NCI-H187 (cell line): ENCODE measurements around the gene CTRB2.
"Not testable (repeated sequence)": the region's sequence is repeated elsewhere in the genome, so short reads cannot be mapped to it uniquely, and the experiment has no call there.

ENCODE experiments used
- DNase-seq, 2 experiments: peaks; one replicate each; lab custom pipeline; 2025; lab: John Stamatoyannopoulos, UW

The CTRB2 gene

GRCh38 chr16:75242436-75243078 lies 35.6 kb upstream of the CTRB2 start:
- DNase-seq = not testable (repeated sequence)

- DNase-seq = no peak
These were observed 35.0 kb upstream of the CTRB2 start for GRCh38 chr16:75241955-75242354.

- no peak for DNase-seq
These were observed 34.5 kb upstream of the CTRB2 start for GRCh38 chr16:75241412-75241811.

GRCh38 chr16:75240633-75241032 lies 33.7 kb upstream of the CTRB2 start:
- DNase-seq = not testable (repeated sequence)

DNA sequence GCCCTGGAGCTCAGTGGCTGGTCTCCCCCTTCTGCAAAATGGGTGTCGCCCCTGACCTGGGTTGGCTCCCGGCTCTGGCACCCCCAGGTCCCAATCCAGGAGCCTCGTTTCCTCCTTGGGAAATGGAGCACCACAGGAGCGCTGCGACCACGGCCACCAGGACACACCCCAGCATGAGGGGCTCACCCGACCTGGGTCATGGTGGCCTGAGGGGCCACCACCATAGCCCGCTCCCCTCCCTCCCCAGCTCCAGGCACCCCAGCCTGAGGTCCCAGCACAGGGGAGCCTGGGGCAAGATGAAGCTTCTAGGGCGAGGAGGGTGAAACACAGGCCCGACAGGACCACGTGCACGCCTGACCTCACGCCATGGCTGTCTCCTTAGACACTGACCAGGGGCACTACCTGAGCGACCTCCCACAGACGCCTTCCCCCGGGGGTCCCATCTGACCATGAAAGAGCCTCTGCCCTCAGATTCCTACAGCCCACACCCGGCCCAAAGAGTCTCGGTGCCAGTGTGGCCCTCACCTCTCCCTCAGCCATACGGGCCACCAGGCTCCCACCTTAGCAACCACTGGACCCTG lies 32.7 kb upstream of the CTRB2 start:
- no peak for DNase-seq

GRCh38 chr16:75238853-75239541 lies 32.0 kb upstream of the CTRB2 start:
- DNase-seq = no peak

DNA sequence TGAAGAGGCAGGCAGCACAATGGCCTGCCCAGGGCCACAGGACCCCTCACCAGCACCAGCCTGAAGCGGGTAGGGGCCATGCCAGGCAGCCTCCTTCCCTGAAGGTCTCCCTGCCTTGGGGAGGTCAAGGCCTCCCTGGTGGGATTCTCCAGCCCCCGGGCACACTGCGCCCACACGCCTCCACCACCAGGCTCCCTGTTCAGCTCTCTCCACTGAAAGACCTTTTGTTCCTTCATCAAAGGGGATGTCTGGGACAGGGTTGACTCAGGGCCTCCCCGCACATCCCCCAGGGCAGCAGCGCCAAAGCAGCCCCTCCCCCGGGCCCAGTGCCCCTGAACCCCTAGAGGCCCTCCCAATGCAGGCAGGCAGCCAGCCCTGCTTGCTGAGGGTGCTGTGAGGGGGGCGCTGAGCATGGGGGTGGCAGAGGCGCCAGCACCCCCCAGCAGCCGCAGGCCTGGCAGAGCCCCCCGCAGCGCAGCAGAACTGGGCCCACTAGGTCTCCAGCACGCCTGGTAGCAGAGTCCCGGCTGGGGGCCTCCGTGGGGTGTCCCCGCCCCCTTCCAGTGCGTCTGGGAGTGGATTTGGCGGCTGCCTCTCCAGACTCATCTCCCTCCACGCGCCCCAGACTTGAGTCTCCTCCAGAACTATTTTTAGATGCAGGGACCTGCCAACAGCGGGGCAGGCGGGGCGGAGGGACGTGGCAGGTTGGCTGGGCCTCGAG lies 31.3 kb upstream of the CTRB2 start:
- no peak for DNase-seq

DNA sequence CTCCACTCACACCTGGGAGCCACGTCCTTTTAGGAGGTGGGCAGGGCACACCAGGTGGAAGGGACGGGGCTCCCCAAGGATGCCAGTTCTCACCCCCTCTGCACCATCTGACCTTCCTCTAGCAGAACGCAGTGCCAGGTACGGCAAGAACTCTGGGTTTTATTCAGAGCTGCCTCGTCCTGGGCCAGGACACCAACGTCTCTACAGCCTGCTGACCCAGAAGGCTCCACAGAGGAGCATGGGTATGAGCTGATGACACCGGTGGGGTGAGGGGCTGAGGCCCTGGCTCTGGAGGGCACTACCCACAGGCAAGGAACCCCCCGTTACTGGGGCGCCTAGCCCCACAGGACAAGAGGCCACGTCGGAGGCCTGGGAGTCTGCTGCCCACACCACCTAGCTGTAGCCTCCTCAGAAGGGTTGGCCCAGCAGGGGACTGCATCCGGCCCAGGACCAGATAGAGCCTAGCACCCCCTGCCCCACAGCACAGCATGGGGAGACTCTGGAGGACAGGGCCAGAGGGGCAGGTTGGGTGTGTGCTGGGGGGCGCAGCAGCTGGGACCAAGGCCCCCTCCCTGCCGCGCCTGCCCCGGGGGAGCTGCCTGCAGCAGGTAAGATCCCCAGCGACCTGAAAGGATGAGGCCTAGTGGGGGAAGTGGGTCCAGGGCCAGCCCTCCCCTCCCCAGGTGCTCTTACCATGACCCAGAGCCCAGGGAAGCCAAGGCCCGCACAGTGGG lies 30.6 kb upstream of the CTRB2 start:
- DNase-seq = no peak

DNA sequence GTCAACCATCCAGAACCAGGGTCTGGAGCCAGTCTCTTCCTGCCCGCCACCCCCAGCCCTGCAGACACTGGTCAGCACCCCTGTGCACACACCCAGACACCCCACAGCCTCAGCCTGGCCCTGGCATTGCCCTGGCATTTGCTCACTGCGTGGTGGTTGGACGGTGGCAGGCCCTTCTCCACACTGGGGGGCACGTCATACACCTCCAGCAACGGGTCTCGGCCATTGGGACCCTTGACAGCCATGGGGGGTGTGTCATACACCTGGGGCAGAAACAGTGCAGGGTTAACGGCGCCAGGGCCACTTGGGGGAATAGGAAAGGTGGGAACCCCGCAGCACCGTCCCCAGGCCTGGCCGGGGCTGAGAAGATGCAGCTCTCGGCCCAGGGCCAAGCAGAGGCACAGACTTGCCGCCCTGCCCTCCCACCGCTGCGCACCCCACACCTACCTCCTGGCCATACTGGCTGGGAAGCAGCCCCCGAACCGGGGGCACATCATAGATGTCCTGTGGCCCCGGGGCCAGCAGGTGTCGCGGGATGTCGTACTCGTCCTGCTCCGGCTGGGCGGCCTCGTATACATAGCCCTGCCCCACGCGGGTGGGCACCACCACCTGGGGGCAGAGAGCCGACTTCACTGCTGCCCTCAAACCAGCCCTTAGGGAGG lies 29.9 kb upstream of the CTRB2 start:
- DNase-seq = no peak

- DNase-seq = no peak
These were observed 29.3 kb upstream of the CTRB2 start for GRCh38 chr16:75236232-75236631.

DNA sequence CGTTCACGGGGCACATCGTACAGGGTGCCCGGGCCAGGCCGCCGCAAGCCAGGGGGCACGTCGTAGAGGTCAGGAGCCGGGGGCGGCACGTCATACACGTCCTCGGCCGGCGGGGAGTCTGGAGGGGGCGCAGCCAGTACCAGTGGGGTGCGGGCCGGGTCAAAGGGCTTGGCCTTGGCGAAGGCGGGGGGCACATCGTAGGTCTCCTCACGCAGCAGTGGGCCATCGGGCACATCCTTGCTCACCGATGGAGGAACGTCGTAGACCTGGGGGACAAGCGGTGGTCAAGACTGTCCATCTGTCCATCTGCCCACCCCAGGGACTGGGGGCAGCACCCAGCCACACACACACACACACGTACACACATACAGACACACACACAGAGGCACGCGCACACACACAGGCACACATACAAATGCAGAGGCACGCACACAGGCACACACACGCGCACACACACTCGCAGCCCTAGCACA lies 28.8 kb upstream of the CTRB2 start:
- no peak for DNase-seq

- DNase-seq = no peak
These were observed 28.1 kb upstream of the CTRB2 start for GRCh38 chr16:75234856-75235696.

GRCh38 chr16:75233611-75233938 lies 26.6 kb upstream of the CTRB2 start:
- no peak for DNase-seq

DNA sequence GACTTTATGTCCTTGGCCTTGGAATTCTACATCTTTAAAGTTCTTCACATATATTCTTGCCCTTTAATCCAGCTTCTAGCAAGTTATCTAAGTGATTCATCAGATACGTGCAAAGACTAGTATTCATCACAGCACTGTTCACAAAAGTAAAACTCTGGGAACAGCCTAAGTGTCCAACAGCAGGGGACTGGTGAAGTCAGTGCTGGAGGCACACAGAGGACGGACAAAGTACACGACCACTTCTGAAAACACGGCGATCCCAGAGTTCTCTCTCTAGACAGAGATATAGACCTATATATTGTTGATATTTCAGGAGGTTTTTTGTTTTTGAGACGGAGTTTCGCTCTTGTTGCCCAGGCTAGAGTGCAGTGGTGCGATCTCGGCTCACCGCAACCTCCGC lies 24.6 kb upstream of the CTRB2 start:
- DNase-seq = no peak

- no peak for DNase-seq
These were observed 23.6 kb upstream of the CTRB2 start for GRCh38 chr16:75230471-75231110.

DNA sequence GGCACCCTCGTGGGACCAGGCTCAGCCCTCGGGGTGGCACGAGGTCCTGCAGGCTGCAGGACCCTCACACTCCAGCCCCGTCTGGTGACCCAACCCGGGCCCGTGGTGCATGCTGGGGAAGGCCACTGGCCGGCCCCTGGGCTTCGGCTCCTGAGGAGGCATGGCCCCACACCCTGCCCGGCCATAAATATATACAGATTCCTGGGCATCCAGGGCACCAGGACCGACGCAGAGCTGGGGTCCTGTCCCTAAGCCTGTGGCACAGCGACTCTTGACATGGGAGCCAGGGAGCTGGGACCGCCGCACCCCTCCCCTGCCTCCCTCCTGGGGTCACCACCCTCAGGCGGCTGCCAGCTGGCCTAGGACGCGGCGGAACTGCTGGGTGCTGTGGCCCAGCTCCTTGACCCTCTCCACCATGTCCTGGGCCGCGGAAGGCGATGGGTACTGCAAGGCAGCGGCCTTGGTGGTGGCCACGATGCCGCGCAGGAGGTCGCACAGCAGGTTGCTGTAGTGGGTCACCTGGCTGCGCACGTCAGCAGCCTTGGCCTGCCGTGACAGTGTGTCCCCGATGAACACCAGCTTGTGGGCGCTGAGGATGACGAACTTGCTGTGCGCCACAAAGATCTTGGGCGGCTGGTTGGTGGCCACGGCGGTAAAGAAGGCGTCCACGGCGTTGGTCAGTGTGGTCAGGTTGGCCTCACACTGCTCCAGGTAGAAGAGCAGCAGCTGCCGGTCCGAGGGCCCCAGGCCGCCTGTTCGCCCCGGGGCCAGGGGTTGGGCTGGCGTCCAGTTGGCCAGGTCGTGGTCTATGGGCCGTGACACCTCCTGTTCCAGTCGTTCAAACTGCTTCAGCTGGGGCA lies 22.4 kb upstream of the CTRB2 start:
- no peak for DNase-seq

DNA sequence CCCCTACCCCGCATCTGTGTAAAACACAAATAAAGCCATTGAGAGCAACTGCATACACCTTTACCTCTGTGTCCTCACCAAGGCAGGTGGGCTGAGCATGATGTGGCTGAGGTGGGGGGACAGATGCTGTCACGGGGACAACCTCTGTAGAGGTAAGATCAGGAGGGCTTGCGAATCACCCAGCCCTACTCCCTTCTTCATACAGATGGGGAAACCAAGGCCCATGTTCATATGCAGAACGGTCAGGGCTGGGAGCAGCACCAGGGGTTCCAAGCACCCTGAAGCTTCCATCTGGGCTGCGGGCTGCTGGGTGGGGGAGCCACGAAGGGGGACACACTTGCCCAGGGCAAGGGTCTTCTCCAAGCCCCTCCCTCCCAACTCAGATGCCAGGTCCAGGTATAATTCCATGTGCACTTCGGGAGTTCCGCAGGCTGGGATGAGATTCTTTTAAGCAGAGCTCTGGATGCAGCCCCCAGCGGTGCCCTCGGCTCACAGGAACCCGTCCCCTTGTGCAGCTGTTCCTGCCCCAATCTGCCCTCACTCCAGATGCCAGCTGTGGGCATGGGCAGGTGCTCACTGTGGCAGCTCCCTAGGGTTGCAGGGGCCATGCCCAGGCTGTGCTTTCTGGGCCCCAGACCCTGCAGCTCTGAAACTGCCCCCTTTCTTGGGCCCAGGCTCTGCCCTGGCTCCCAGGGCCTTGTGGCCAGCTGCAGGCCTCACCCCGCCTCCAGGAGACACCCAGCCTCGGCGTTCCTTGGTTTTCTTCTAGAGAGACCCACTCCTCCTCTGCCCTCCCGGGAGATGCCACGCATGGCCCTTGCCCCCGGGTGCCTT lies 21.4 kb upstream of the CTRB2 start:
- no peak for DNase-seq
